Activated CD8-positive, alpha-beta memory T cell treated with anti-CD3 and anti-CD28 coated beads for 1 hour (primary cell): ENCODE data around the gene PIAS2.
"Not testable (repeated sequence)": the region's sequence is repeated elsewhere in the genome, so short reads cannot be mapped to it uniquely, and the experiment has no call there.

Experiments used
- DNase-seq, 2 donors: peaks; one replicate each; pipeline ENCODE4 v3.0.0-alpha.2; 2020; ENCODE audit warnings: low read depth in 1 of 2; ENCODE audit errors: extremely low read depth in 1 of 2

Gene PIAS2

DNA sequence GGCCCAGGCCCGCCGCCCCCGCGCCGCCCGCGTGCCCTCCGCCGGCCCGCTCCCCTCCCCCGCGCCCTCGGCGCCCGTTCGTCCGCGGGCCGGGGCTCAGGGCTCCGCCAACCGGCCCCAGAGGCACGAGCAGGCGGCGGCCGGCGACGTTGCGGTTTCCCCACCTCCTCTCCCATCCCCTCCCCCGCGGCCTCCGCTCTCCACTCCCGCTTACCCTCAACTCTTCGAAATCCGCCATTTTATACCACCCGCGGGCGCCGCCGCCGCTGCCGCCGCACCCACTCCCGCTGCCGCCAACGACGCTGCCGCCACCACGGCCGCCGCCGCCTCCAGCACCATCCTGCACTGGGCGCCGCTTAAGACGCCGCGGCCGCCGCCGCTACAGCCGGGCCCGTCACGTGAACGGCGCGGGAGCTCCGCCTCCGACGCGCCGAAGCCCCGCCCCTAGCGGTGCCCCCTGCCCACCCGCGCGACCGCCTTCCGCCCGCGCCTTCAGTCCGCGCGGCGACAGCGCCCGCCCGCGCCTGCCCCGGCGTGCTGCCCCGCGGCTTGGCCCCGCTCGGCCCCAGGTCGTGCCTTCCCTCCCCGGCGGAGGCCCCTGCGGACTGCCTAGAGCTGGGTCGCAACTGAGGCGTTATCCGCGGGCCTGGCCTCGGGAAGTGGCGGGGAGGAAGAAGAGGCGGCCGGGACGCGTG is at the start of gene PIAS2, which contains the start of gene KATNAL2:
TSS of gene PIAS2 (minus strand) at position 400 of the 695 bp plus-strand sequence. CDS start at position 238, 162 bp downstream.
TSS of gene KATNAL2 (plus strand) at position 495 of the 695 bp plus-strand sequence. CDS start 29,271 bp downstream, outside the sequence.
- DNase-seq, result peak; percentile 20 to 56

- DNase-seq, result not testable (repeated sequence)
Observed at GRCh38 chr18:46966266-46966665, 49.0 kb upstream of the PIAS2 start.

- not testable (repeated sequence) for DNase-seq
Observed at GRCh38 chr18:46964579-46965293, 47.4 kb upstream of the PIAS2 start.

- not testable (repeated sequence) for DNase-seq
Observed at GRCh38 chr18:46963656-46964578, 46.6 kb upstream of the PIAS2 start.

DNA sequence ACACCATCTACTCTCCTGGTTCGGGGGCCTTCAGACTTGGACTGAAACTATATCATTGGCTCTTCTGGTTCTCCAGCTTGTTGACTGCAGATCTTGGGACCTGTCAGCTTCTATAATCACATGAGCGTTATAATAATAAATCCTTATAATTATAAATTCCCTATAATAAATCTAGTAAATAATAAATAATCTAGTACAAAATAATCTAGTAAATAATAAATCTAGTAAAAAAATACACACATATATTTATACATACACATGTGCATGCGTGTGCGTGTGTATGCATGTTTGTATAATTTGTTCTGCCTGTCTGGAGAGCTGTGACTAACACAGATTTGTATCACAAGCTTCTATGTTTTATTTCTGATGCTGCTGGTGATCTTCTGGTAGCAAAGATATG is 40.9 kb upstream of the PIAS2 start:
- DNase-seq, result no peak

DNA sequence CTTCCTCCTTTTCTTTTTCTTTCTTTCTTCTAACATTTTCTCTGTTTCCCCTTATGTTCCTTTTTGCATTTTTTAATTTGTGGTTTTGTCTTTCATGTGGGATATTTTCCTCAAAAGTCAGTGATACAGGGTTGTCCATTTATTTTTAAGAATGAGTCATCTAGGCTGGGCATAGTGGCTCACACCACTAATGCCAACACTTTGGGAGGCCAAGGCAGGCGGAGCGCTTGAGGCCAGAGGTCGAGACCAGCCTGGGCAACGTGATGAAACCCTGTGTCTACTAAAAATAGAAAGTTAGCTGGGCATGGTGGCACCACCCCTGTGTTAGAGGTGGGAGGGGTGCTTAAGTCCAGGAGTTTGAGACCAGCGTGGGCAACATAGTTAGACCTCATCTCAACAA is 35.9 kb upstream of the PIAS2 start:
- no peak for DNase-seq

- DNase-seq, result no peak
Observed at GRCh38 chr18:46950064-46950656, 32.9 kb upstream of the PIAS2 start.

DNA sequence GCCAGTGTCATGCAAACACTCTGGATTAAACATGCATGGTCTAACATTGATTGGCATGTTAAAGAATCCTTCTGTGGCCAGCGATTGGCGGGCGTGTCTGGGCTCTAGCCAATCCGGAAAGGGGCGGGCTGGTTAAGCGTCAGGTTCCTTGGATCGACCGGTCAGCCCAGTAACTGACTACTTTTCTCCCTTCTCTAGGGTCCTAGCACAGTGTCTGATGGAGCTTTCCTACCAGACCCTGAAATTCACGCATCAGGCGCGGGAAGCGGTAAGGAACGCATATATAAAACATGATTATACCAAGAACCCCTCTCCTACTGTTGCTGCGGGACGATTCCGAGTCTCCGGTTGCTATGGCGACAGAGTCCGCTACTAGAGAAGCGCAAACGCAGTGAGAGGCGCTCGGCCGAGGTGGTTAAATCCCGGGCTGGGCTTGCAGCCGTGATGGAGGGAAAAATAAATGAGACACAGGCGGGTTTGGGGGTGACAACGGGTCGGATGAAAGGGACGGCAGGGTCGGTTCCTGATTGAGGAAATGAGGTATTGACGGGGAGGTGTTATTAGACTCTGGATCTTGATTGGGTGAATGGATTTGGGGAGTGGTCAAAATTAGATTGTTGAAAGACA is 29.5 kb upstream of the PIAS2 start:
- peak; percentile 6 to 8 for DNase-seq

DNA sequence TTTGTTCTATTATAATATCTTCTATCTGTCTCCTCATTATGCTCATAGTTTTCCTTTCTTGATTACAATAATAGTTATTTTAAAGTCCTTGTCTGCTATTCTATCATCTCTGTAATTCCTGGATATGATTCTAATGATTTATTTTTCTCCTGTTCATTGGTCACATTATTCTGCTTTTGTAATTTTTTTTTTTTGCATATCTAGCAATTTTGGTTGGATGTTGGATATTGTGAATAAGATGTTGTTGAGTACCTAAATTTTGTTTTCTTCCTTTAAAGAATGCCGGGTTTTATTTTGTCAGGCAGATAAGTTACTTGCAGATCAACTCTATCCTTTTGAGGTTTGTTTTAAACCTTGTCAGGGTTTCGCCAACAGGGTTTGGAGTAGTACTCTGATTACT is 25.3 kb upstream of the PIAS2 start:
- DNase-seq, result no peak

- no peak for DNase-seq
Observed at GRCh38 chr18:46939998-46940571, 22.8 kb upstream of the PIAS2 start.

- DNase-seq, result no peak
Observed at GRCh38 chr18:46939337-46939963, 22.1 kb upstream of the PIAS2 start.

GRCh38 chr18:46920653-46921052 is 3.3 kb upstream of the PIAS2 start:
- DNase-seq, result no peak

DNA sequence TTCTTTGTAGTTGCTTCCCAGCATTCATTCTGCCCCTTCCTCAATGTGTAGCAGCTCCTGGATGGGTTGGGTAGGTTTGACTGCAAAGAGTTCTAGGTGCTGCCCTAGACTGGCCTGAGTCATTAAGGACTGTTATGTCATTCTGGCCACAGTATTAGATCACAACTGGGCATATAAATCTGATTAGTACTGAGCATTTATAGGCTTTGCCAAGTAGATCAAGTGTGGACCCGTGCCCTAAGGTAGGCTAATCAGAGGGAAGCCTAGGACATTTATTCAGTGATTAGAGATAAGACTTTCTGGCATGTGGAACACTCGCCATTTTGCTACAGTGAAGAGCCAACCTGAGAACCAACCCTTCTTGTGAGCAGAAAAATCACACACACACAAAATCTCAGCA is 2.8 kb upstream of the PIAS2 start:
- no peak for DNase-seq

DNA sequence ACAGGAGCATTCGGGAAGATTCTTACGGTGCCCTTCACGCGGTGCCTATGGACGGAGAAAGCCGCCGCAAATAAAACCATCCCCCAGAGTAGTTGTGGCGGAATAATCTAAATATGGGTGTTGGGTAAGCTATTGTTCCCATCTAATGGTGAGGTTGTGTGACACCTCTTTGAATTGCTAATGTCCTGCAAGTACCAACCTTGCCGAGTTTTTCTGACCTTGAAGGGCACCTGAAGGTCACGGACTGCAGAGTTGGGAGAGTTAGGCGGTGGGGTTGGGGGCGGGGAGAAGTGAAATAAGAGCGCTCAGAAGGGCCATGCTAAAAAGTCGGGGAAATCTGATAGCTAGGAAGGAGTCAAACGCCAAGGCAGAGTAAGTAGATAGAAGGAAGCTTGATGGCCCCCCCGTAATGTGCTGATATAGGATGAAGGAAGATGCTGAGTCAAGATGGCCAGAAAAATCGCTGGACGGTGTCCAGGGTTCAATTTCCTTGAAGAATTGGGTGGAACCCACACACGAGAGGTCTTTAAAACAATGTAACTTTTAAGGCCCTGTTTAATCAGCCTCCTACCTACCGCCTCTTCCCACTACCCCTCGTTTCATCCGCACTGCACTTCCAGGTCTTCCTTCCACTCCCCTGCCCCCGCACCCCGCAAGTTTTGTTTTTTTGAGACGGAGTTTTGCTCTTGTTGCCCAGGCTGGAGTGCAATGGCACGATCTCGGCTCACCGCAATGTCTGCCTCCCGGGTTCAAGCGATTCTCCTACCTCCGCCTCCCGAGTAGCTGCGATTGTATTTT is 695 bp upstream of the PIAS2 start:
- DNase-seq, result no peak

- peak; percentile 7 to 10 for DNase-seq
Observed at GRCh38 chr18:46916551-46917107, 678 bp downstream of the PIAS2 start.

GRCh38 chr18:46915800-46916550 is 1.3 kb downstream of the PIAS2 start:
- DNase-seq, result no peak

DNA sequence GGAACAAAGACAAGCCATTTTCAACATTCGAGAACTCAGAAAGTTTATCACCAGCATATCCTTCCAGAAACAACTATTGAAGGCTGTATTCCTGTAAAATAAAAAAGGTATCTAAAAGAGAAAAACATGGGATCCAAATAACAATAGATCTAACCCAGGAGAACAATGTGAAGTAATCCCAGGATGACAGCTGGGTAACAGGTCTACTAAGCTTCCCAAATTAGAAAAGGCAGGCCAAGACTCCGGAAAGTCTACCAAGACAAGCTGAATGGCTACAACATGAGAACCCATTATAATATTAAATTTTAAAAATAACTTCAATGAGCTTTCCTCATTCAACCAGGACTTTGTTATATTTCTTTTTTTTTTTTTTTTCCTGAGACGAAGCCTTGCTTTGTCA is 6.5 kb downstream of the PIAS2 start:
- DNase-seq, result no peak

- DNase-seq, result no peak
Observed at GRCh38 chr18:46909497-46909896, 7.8 kb downstream of the PIAS2 start.
